Endodermal cell (in vitro differentiated cells): ENCODE results near the gene PLEKHM1. TPM values are rescaled to one million over a fixed set of nuclear protein-coding genes. Genes with fewer than 3 reads are reported as not detected.

Experiments
- DNase-seq: peaks from one replicate; pipeline ENCODE4 v3.0.0-alpha.2; 2017
- H3K27ac ChIP-seq: 2 replicates; pipeline ENCODE4 v1.5.1; 2013; ENCODE audit warnings: mild to moderate bottlenecking, low read depth, low read length, moderate library complexity
- H3K27me3 ChIP-seq: 2 replicates; pipeline ENCODE4 v1.6.1; 2013; ENCODE audit warnings: mild to moderate bottlenecking, low read length, moderate library complexity; ENCODE audit not compliant: insufficient read depth, control insufficient read depth, poor library complexity, severe bottlenecking
- H3K36me3 ChIP-seq: 2 replicates; pipeline ENCODE4 v1.7.0; 2013; ENCODE audit warnings: mild to moderate bottlenecking, low read length, moderate library complexity; ENCODE audit not compliant: control insufficient read depth, insufficient read depth
- H3K4me1 ChIP-seq: one replicate; pipeline ENCODE4 v1.7.0; 2013; ENCODE audit warnings: low read length; ENCODE audit not compliant: control insufficient read depth, insufficient read depth
- H3K4me3 ChIP-seq: 2 replicates; pipeline ENCODE4 v1.5.1; 2013; ENCODE audit warnings: mild to moderate bottlenecking, low read length, moderate library complexity
- H3K9ac ChIP-seq: 2 replicates; pipeline ENCODE4 v1.6.1; 2013; ENCODE audit warnings: mild to moderate bottlenecking, low read length, moderate library complexity; ENCODE audit not compliant: poor library complexity, severe bottlenecking; ENCODE audit errors: extremely low read depth
- H3K9me3 ChIP-seq: 2 replicates; pipeline ENCODE4 v1.6.1; 2013; ENCODE audit warnings: mild to moderate bottlenecking, low read length, moderate library complexity; ENCODE audit not compliant: control insufficient read depth
- H3K27ac Mint-ChIP-seq: 2 replicates; pipeline ENCODE4 v1.8.0; 2020; ENCODE audit warnings: mixed read lengths
- H3K27me3 Mint-ChIP-seq: 2 replicates; pipeline ENCODE4 v1.8.0; 2021; ENCODE audit warnings: mild to moderate bottlenecking, mixed read lengths; ENCODE audit not compliant: insufficient read depth
- H3K36me3 Mint-ChIP-seq: 2 replicates; pipeline ENCODE4 v1.8.0; 2020; ENCODE audit warnings: low read depth, mixed read lengths
- H3K4me1 Mint-ChIP-seq: 2 replicates; pipeline ENCODE4 v1.8.0; 2020; ENCODE audit warnings: mixed read lengths
- H3K4me3 Mint-ChIP-seq: 2 replicates; pipeline ENCODE4 v1.8.0; 2020; ENCODE audit warnings: mild to moderate bottlenecking, moderate library complexity, mixed read lengths
- H3K9me3 Mint-ChIP-seq: 2 replicates; pipeline ENCODE4 v1.8.0; 2020; ENCODE audit warnings: mild to moderate bottlenecking, mixed read lengths
- CTCF ChIP-seq: fragments of 200-600 bp; sonication (generic); conservative IDR thresholded peaks from 2 replicates; pipeline ENCODE4 v1.5.0; 2021; ENCODE audit warnings: antibody characterized with exemption, mild to moderate bottlenecking
- WGBS, 2 experiments: methylation state at CpG; one replicate each; pipeline versions ENCODE4 v1.1.5 to v1.1.7; 2013; ENCODE audit warnings: missing lambda C conversion rate in 2 of 2, mixed read lengths in 1 of 2; ENCODE audit not compliant: insufficient coverage in 1 of 2, insufficient read length in 1 of 2; 5-methylcytosine and 5-hydroxymethylcytosine counted together
- total RNA-seq, 2 donors: library from RNA; stranded (reverse); fragmentation: NEBNext Ultra II Directional in 1 of 2; extraction: Animal tissue kit (Norgen Biotek cat#: 25700) in 1 of 2; gene quantifications; 2 replicates in 1 of 2; 3 replicates in 1 of 2; pipeline ENCODE4 v1.2.1, GENCODE V29; 2021

PLEKHM1 gene
- total RNA-seq, 2 donors from 2014 or later: 18.4 to 29.8 TPM

- H3K9me3 Mint-ChIP-seq: no peaks in the 10 kb centered on the region
- no peak overlapping the region for H3K27ac Mint-ChIP-seq
- DNase-seq: peak; percentile 59
- Histone ChIP-seq H3K9me3 (no peaks in the 10 kb centered on the region), H3K4me1 (peaks cover 13% of the 10 kb centered on the region), H3K36me3 (no peaks in the 10 kb centered on the region), H3K9ac (no peak overlapping the region), H3K27ac (no peak overlapping the region), H3K27me3 (no peaks in the 10 kb centered on the region), H3K4me3 (no peak overlapping the region)
- H3K36me3 Mint-ChIP-seq: peaks cover 12% of the 10 kb centered on the region
- 94 to 95% methylated on average over 8 to 10 of the region's 10 CpGs for whole genome bisulfite sequencing, 2 experiments
- peaks cover 2% of the 10 kb centered on the region for H3K27me3 Mint-ChIP-seq
- no peak for TF ChIP-seq CTCF
- peaks cover 19% of the 10 kb centered on the region for H3K4me1 Mint-ChIP-seq
- no peak overlapping the region for H3K4me3 Mint-ChIP-seq
Observed at GRCh38 chr17:45403906-45404490, 86.5 kb downstream of the PLEKHM1 start.

GRCh38 chr17:45402916-45403315 is 87.6 kb downstream of the PLEKHM1 start:
- no peak for TF ChIP-seq CTCF
- 80% methylated on average over 1 of the region's 1 CpG; no CpG with 5 or more reads in 1 of the 2 experiments for WGBS, 2 experiments
- no peak for DNase-seq
- no peak overlapping the region for H3K9ac ChIP-seq
- H3K9me3 ChIP-seq: no peaks in the 10 kb centered on the region
- H3K4me3 ChIP-seq: no peak overlapping the region
- H3K27me3 ChIP-seq: no peaks in the 10 kb centered on the region
- Mint-ChIP-seq H3K9me3 (no peaks in the 10 kb centered on the region), H3K4me1 (peaks cover 12% of the 10 kb centered on the region), H3K4me3 (no peak overlapping the region), H3K27me3 (peaks cover 2% of the 10 kb centered on the region), H3K36me3 (peaks cover 16% of the 10 kb centered on the region), H3K27ac (no peak overlapping the region)
- H3K36me3 ChIP-seq: no peaks in the 10 kb centered on the region
- no peak overlapping the region for H3K27ac ChIP-seq
- peaks cover 8% of the 10 kb centered on the region for H3K4me1 ChIP-seq

GRCh38 chr17:45398800-45399199 is 91.7 kb downstream of the PLEKHM1 start:
- 78 to 81% methylated on average over 3 to 5 of the region's 5 CpGs for WGBS, 2 experiments
- H3K4me1 Mint-ChIP-seq: peaks cover 2% of the 10 kb centered on the region

More at GRCh38 chr17:45398800-45399199, 91.7 kb downstream of the PLEKHM1 start:
- no peaks in the 10 kb centered on the region for H3K27me3 ChIP-seq
- H3K27ac Mint-ChIP-seq: no peak overlapping the region
- no peak overlapping the region for H3K4me3 Mint-ChIP-seq
- peaks cover 4% of the 10 kb centered on the region for H3K9me3 Mint-ChIP-seq
- H3K27me3 Mint-ChIP-seq: no peaks in the 10 kb centered on the region
- H3K36me3 Mint-ChIP-seq: peaks cover 31% of the 10 kb centered on the region
- peaks cover 3% of the 10 kb centered on the region for H3K4me1 ChIP-seq
- no peaks in the 10 kb centered on the region for H3K9me3 ChIP-seq
- H3K4me3 ChIP-seq: no peak overlapping the region
- no peaks in the 10 kb centered on the region for H3K36me3 ChIP-seq
- no peak for DNase-seq
- H3K27ac ChIP-seq: no peak overlapping the region
- H3K9ac ChIP-seq: no peak overlapping the region
- TF ChIP-seq CTCF: peak; percentile 53
